Hematopoietic multipotent progenitor cell treated with erythropoietin and hydrocortisone succinate and interleukin-3 and kit ligand, for 15 days (in vitro differentiated cells): ENCODE measurements around the gene SLCO3A1.

ENCODE experiments used
- DNase-seq: peaks from one replicate; pipeline ENCODE4 v3.0.0-alpha.2; 2015; ENCODE audit warnings: low spot score

The SLCO3A1 gene

GRCh38 chr15:91911844-91912243 lies 58.3 kb downstream of the SLCO3A1 start:
- no peak for DNase-seq

DNA sequence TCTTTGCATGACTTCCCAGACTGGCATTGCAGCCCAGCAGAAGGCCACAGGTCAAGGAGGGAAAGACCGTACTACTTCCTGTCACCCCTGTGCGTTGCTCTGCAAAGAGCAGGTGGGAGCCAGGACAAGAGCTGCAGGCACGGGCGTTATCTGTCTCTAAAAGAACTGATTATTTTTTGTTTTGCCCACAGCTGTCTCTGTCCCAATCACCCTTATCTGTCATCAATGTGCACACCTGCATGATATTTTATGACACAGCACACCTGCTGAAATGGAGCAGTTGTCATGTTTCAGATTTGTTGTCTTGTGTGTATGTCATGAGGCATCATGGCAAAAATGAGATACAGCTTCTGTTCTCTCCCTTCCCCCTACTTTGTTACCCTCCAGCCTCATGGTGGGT lies 58.8 kb downstream of the SLCO3A1 start:
- DNase-seq = no peak

- no peak for DNase-seq
Measured at GRCh38 chr15:91913560-91913959, 60.1 kb downstream of the SLCO3A1 start.

DNA sequence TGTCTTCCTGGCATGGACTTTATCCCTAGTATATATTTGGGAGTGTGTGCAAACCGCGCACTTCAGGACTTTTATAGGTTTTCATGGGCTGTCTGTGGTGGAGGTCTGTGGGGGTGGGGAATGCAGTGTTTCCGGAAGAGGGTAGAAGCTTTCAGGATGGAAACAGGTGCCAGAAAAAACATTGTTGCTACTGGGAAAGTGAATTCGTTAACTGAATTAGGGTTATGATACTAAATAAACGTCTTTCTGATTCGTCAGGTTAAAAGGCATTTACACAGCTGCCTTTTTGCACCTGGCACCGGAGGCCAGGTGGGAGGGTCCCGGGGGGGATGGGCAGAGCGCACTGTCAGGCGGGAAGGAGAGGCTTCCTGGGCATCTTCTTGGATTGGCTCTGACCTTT lies 62.1 kb downstream of the SLCO3A1 start:
- DNase-seq = no peak

DNA sequence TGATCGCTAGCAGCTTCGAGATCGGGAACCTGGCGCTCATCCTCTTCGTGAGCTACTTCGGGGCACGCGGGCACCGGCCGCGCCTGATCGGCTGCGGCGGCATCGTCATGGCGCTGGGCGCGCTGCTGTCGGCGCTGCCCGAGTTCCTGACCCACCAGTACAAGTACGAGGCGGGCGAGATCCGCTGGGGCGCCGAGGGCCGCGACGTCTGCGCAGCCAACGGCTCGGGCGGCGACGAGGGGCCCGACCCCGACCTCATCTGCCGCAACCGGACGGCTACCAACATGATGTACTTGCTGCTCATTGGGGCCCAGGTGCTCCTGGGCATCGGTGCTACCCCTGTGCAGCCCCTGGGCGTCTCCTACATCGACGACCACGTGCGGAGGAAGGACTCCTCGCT lies 62.5 kb downstream of the SLCO3A1 start:
- no peak for DNase-seq

- no peak for DNase-seq
Measured at GRCh38 chr15:91917686-91918360, 64.3 kb downstream of the SLCO3A1 start.

- no peak for DNase-seq
Measured at GRCh38 chr15:91919014-91919534, 65.6 kb downstream of the SLCO3A1 start.

- no peak for DNase-seq
Measured at GRCh38 chr15:91921188-91921842, 67.8 kb downstream of the SLCO3A1 start.

DNA sequence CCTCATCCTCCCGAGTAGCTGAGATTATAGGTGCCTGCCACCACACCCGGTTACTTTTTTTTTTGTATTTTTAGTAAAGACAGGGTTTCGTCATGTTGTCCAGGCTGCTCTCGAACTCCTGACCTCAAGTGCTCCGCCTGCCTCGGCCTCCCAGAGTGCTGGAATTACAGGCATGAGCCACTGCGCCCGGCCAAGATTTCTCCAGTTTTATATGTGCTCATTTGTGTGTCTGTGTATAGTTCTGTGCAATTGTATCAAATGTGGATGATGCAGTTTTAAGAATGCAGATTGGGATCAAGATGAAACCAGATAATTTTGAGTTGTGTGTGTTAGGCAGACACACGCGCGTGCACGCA lies 68.3 kb downstream of the SLCO3A1 start:
- DNase-seq = no peak

GRCh38 chr15:91922646-91923547 lies 69.4 kb downstream of the SLCO3A1 start:
- DNase-seq = no peak

DNA sequence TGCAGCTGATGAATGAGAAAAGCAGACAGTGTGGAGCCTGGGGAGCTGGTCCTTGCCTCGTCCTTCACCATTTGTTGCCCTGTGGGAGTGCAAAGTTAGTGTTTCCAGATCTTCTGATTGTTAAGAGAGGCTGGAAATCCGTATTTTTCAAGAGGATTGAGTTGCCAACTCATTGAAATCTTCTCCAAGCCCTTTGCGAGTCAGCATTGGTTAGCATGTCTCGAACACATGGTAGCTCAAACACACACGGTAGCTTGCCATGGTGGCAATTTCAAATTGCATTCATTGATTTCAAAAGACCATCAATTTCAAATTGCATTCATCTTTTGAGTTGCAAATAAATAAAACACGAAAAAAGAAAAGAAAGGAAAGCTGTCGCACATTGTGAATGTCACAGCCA lies 70.7 kb downstream of the SLCO3A1 start:
- no peak for DNase-seq

DNA sequence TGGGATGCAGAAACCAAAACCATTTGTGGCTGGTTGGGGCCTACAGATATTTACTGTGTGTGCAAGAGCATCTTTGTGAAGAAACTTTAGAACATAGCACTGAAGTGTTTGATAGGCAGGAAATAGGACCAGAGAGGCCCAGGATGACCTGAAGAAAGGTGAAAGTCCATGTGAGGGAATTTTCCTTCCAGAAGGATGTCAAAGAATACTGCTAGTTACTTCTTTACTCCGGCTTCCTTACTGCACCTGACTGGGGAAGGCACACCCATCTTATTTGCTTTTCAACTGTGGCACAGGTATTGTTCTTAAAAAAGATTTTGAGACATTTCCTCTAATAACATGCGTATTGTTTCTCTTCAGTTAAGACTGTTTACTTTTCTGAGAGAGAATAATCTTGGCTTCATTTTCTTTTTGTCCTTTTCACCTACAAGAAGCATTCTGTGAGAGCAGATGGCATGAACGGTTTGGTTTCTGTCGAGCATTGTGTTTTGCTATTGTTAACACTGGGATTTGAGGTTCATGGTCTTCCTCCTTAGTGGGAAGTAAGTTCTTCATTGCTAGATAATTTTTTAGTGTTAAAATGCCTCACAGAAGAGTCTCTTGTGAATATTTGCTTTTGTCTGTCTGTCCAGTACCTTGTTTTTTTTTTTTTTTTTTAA lies 71.5 kb downstream of the SLCO3A1 start:
- no peak for DNase-seq

DNA sequence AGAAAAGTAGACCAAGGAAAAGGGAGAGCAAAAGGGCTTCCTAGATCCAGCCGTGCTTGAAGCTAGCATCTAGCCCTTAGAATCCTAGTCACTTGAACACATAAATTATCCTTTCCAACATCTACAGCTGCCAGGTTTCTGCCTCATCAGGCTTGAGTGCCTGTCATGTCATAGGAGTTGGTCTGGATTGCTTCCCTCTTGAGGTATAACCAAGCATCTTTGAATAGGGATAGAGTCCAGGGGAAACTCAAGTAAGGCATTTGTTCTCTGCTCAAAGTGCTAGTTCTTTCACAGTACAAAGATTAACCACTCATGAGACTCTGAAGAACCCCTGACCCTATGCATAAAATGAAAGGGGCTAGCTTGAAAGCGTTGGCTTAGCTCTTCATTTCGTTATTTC lies 72.3 kb downstream of the SLCO3A1 start:
- no peak for DNase-seq

GRCh38 chr15:91926908-91927270 lies 73.4 kb downstream of the SLCO3A1 start:
- DNase-seq = no peak

DNA sequence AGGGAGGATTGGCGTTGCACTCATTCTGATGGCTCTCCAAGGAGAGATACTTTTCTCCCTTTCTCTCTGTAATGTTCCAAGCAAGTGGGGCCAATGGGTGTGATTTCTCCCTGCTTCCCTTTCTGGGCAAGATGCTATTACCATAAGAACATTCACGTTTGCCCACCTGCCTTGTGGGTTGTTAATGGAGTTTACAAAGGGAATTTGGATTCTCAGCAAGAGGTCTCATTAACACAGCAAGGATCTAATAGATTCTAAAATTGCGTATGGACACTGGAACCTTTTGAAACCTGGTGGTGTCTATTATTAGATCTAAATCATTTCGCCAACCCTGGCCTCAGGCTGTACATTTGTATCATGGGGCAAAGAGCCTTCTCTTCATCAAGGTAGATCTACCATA lies 74.1 kb downstream of the SLCO3A1 start:
- no peak for DNase-seq

GRCh38 chr15:91928675-91929074 lies 75.2 kb downstream of the SLCO3A1 start:
- DNase-seq = no peak

GRCh38 chr15:91929509-91929908 lies 76.0 kb downstream of the SLCO3A1 start:
- no peak for DNase-seq

GRCh38 chr15:91930092-91930491 lies 76.6 kb downstream of the SLCO3A1 start:
- no peak for DNase-seq

DNA sequence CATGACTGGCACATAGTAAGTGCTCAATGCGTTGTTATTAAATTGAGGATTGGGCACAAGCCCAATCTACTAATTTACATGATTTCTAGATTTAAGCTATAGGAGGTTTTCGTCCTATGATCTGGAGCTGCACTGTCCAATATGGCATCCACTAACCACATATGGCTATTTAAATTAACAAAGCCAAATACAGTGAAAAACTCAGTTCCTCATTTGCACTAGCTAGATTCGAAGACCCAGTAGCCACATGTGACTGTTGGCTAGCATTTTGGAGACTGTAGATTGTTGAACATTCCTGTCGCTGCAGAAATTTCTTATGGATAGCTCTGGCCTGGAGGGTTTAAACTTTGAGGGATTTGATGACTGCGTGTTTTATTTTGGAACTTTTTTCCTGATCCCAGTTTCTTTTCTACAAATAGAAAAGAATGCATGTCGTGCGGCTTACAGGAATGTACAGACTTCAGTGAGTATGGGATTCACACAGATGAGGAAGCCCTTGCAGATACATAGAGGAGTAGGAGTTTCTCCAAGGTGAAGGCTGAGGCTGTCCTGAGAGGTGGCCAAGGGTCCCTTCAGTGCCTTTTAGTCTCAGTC lies 82.8 kb downstream of the SLCO3A1 start:
- DNase-seq = no peak

- DNase-seq = no peak
Measured at GRCh38 chr15:91936927-91937326, 83.4 kb downstream of the SLCO3A1 start.

- no peak for DNase-seq
Measured at GRCh38 chr15:91938136-91938535, 84.6 kb downstream of the SLCO3A1 start.

DNA sequence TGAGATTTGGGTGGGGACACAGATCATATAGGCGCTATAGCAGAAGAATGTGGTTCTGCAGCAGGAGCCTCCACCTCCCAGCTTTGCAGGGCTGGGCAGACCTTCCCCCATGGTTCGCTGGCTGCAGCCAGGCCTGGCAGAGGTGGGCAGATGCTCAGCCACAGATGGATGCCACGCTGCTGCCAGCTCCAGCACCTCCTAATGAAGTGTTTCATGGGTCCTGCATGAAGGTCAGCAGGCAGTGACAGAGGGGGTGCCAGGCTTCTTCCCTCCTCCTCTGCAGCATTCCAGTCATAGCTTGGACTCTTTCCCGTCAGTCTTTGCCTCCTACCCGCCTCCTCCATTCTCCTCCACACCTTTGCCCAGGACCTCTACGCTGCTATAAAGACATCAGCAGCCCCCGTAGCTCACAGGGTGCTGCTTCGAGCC lies 85.9 kb downstream of the SLCO3A1 start:
- DNase-seq = no peak
